IPS DF 4.7 (cell line): ENCODE results near the gene HIGD1B.
"Not testable (repeated sequence)": the region's sequence is repeated elsewhere in the genome, so short reads cannot be mapped to it uniquely, and the experiment has no call there.

Experiments used
- DNase-seq: peaks from one replicate; pipeline ENCODE4 v3.0.0-alpha.2; 2013; ENCODE audit warnings: low spot score; ENCODE audit errors: extremely low read depth

HIGD1B gene

DNA sequence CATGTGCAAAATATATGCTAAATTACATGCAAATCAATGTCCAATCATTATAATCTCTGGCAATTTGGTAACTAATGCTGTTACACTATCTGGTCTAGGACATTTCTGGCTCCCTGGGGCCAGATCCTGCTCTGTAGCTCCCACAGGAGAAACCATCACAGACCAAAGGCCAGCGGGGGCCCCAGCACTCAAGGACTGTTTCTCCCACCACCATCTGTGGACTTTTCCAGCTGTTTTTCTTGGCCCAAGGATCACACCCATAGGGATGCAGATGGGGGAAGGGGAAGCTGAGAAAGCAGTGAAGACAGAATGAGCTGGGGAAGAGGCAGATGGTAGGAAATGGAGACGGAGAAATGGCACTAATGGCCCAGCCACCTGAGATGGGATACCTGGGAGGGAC, at the start of gene HIGD1B:
Gene HIGD1B, plus strand, starts transcription at position 298 of the 400 bp plus-strand sequence. CDS start 270 bp downstream, outside the sequence.
- DNase-seq = no peak

- no peak for DNase-seq
These were observed 49.3 kb upstream of the HIGD1B start for GRCh38 chr17:44798356-44798755.

DNA sequence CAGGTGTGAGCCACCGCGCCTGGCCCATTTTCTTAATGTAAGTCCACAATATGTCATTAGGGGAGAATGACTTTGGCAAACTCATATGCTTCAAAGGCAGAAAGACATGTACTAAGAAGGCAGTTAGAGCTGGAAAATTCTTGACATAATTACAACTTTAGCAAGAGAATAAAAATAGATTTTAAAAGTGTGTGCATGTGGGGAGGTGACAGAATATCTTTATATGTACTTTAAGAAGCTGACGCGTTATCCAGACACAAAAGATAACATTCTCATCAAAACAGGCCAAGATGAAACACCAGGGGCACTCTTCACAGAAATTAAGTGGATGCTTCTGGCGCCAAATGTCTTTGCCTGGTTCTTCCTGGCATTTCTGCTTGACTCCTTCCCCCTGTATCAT, 45.8 kb upstream of the HIGD1B start:
- DNase-seq = no peak

DNA sequence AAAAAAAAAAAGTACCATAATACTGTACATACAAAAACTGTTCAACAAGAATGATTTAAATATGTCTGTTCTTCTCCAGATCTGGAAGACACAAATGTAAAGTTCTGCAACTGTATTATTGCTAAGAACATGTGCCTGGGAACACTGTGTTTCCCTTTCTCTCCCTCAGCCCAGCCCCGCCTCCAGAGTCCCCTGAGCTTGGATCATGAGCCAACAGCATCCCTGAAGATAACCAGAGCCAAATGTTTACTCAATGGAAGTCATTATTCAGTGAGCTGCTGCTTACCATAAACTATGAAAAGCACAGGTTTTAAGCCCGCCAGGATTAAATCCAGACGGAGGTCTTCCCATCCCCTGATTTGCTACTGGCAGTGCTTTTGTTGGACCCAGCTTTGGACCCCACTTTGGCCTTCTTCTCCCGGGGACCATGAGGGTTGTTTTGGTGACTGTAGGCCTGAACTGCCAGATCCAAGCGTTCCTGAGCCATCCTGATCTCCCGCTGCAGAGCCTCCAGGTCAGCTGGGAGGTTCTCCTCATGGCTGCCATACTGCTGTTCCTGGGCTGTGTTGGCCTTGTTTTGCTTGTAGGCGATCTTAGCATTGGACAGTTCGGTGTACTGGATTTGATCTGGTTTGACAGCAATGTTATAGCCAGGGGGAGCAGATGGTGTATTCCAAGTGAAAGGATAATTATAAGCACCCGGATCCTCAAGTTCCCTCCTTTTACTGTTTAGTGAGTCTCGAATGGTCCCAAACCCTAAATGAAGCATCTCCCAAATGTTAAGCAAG, 43.2 kb upstream of the HIGD1B start:
- DNase-seq = no peak

- DNase-seq = no peak
These were observed 40.4 kb upstream of the HIGD1B start for GRCh38 chr17:44807093-44807816.

- DNase-seq = no peak
These were observed 39.9 kb upstream of the HIGD1B start for GRCh38 chr17:44807817-44808155.

DNA sequence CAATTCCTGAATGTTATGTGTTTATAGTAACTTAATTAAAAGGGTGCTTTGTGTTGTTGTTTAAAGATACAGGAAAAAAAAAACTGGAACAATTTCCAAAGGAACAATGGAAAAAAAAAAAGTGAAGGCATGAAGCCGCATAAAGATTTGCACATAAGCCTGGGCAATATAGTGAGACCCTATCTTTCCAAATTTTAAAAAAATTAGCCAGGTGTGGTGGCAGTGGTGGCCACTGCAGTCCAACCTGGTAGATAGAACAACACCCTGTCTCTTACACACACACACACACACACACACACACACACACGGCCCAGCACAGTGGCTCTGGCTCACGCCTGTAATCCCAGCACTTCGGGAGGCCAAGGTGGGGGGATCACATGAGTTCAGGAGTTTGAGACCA, 39.5 kb upstream of the HIGD1B start:
- DNase-seq = no peak

GRCh38 chr17:44808656-44809388, 38.9 kb upstream of the HIGD1B start:
- not testable (repeated sequence) for DNase-seq

- DNase-seq = no peak
These were observed 35.4 kb upstream of the HIGD1B start for GRCh38 chr17:44812263-44812662.

GRCh38 chr17:44818508-44818907, 29.2 kb upstream of the HIGD1B start:
- not testable (repeated sequence) for DNase-seq

GRCh38 chr17:44820631-44821212, 27.0 kb upstream of the HIGD1B start:
- no peak for DNase-seq

DNA sequence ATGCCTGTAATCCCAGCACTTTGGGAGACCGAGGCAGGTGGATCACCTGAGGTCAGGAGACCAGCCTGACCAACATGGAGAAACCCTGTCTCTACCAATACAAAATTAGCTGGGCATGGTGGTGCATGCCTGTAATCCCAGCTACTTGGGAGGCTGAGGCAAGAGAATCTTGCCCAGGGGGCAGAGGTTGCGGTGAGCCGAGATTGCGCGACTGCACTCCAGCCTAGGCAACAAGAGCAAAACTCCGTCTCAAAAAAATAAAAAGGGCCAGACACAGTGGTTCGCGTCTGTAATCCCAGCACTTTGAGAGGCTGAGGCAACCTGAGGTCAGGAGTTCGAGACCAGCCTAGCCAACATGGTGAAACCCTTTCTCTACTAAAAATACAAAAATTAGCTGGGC, 22.4 kb upstream of the HIGD1B start:
- not testable (repeated sequence) for DNase-seq

- no peak for DNase-seq
These were observed 21.4 kb upstream of the HIGD1B start for GRCh38 chr17:44826123-44826790.

DNA sequence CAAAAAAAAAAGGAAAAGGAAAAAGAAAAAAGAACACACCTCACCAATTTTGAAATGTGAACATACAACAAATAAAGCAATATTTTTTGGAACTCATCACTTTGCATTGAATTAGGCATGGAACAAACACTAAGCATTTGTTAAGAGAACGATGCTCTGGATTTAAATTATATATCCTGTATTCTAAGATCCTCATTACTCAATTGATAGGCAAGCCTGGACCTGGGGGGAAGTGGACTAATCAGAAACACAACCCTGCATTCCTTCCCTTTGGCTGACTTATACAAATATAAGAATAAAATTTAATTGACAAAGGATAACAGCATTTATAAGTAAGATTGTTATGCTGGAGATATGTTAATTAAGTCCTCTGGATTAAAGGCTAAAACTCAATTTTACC, 19.8 kb upstream of the HIGD1B start:
- DNase-seq = no peak

- no peak for DNase-seq
These were observed 18.7 kb upstream of the HIGD1B start for GRCh38 chr17:44828919-44829522.

- no peak for DNase-seq
These were observed 17.9 kb upstream of the HIGD1B start, which contains the start of gene GJC1 for GRCh38 chr17:44829523-44830358. Gene GJC1, minus strand, starts transcription at chr17:44830287. Its CDS starts 24,470 bp downstream, at chr17:44805817.

DNA sequence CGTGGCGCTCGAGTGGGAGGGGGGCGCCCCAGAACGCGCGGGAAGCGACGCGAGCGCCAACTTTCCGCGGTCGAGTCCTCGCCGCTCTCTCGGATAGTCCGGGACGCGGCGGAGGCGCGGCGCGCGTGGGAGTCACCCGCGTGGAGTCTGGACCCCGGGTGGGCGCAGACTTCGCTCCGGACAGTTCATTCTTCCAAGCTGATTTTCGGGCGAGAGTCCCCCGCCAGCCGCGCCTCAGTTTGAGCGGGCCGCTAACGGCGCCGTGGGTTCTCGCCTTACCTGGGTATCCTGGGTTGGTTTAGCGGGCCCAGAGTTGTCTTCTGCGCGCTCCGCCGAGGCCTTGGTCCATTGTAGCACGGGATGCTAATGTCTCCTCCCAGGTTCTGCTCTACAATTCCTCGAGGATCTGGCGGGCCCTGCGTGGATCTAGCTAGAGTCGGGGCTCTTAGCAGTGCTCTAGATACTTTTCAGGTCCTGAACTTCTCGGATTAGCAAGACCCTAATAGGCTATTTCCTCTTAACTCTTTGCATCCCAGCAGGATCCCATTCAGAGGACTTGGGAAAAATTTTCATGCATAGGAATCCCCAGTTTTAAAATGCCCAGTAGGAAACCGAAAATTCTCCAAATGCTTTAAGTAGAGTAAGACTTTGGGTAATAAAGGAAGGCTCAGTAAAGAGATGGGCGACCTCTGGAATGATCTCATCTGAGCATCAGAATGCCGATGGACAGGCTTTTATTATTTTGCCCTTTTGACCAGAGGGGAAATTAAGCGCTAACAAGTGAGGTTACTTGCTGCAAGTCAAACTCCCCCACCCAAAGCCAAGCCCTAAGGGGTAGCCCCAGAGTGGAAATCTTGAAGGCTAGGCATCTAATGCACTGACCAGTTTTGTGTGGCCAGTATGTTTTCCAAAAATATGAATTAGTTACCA, 17.1 kb upstream of the HIGD1B start:
- peak; percentile 82 for DNase-seq

GRCh38 chr17:44831371-44831770, 16.3 kb upstream of the HIGD1B start:
- no peak for DNase-seq

DNA sequence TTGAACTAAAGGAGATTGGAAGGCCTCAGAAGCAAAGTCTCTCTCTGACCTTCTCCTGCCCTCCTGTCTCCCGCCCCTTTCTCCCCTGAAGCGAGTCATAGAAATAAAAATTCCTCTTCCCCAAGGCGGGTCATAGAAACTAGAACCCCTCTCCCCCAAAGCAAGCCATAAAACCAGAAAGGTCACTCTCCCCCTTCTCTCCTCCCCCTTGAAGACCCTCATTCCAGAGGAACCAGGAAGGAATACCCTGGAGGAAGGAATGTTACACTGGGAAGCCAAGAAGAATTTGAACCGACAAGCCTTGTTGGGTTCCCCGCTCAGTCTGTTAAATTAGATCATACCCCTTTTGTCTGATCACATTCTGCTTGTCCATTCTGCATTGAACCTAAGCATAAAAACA, 14.9 kb upstream of the HIGD1B start:
- no peak for DNase-seq
